Upper lobe of left lung (tissue), 4 donors: Measurements from ENCODE around the gene GJB6.

Source experiments
- POLR2A ChIP-seq, 4 donors: fragments of 450-650 bp; IDR thresholded peaks; one replicate each; pipeline ENCODE4 v1.5.1; 2016 to 2017; ENCODE audit warnings: antibody characterized with exemption in 4 of 4, mild to moderate bottlenecking in 2 of 4
- TF ChIP-seq, protein P1 (sequence below), 6 experiments: fragments of 450-650 bp in 4 of 6; fragments of 200-600 bp in 2 of 6; sonication (generic) in 2 of 6; IDR thresholded peaks; one replicate each; pipeline ENCODE4 v1.5.1; 2016 to 2019; ENCODE audit warnings: antibody characterized with exemption in 6 of 6

DNA sequence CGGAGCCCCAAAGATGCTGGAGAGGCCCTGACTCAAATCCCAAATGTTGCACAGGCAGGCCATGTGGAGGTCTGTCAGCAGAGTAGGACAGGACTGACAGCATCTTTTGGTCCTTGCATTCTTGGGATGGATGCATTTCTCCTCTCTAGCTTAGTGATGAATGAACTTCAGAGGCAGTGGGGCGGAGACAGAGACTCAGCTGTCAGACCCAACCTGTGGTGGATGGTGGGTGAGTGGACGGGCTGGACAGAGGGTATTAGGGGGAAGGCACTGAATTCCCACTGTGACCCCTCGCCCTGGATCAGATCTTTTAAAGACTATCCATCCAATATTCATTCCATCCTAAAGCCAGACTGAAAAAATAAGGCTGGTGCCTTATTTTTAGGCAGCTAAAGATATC, 39.3 kb upstream of the GJB6 start:
- TF ChIP-seq POLR2A (IDR thresholded peaks at IDR 0.05) = no peak
- TF ChIP-seq, protein P1, sequence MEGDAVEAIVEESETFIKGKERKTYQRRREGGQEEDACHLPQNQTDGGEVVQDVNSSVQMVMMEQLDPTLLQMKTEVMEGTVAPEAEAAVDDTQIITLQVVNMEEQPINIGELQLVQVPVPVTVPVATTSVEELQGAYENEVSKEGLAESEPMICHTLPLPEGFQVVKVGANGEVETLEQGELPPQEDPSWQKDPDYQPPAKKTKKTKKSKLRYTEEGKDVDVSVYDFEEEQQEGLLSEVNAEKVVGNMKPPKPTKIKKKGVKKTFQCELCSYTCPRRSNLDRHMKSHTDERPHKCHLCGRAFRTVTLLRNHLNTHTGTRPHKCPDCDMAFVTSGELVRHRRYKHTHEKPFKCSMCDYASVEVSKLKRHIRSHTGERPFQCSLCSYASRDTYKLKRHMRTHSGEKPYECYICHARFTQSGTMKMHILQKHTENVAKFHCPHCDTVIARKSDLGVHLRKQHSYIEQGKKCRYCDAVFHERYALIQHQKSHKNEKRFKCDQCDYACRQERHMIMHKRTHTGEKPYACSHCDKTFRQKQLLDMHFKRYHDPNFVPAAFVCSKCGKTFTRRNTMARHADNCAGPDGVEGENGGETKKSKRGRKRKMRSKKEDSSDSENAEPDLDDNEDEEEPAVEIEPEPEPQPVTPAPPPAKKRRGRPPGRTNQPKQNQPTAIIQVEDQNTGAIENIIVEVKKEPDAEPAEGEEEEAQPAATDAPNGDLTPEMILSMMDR (IDR thresholded peaks at IDR 0.05) = no peak
